Tibial artery (tissue), 4 donors: ENCODE measurements around the gene FASTK.

Source experiments
- DNase-seq, 2 donors: peaks; one replicate each; pipeline ENCODE4 v3.0.0-alpha.2; 2019
- H3K27ac ChIP-seq, 2 donors: fragments of 200-600 bp; sonication (generic) in 1 of 2; 1 replicate in 1 of 2; 2 replicates in 1 of 2; pipeline ENCODE4 v1.5.1; 2018 to 2019; ENCODE audit warnings: mild to moderate bottlenecking in 1 of 2
- H3K27me3 ChIP-seq, 2 donors: fragments of 200-600 bp; sonication (generic) in 1 of 2; one replicate each; pipeline versions ENCODE4 v1.5.1 to v1.6.0; 2016 to 2019
- H3K36me3 ChIP-seq, 3 donors: fragments of 200-600 bp; sonication (generic) in 2 of 3; one replicate each; pipeline ENCODE4 v1.5.1; 2016 to 2019; ENCODE audit warnings: mild to moderate bottlenecking in 2 of 3
- H3K4me1 ChIP-seq, 4 donors: fragments of 200-600 bp; sonication (generic) in 2 of 4; 1 replicate in 3 of 4; 2 replicates in 1 of 4; pipeline ENCODE4 v1.5.1; 2016 to 2019
- H3K4me3 ChIP-seq, 2 donors: fragments of 200-600 bp; sonication (generic) in 1 of 2; 1 replicate in 1 of 2; 2 replicates in 1 of 2; pipeline ENCODE4 v1.5.1; 2018 to 2019; ENCODE audit warnings: mild to moderate bottlenecking in 2 of 2
- H3K9me3 ChIP-seq, 3 donors: fragments of 200-600 bp; sonication (generic) in 1 of 3; one replicate each; pipeline ENCODE4 v1.5.1; 2016 to 2019
- CTCF ChIP-seq, 2 experiments: fragments of 200-600 bp in 1 of 2; fragments of 450-650 bp in 1 of 2; IDR thresholded peaks; one replicate each; pipeline ENCODE4 v1.5.1; 2017 to 2019; ENCODE audit warnings: antibody characterized with exemption in 2 of 2, mild to moderate bottlenecking in 1 of 2, moderate library complexity in 1 of 2
- intact Hi-C: fragments of 100-400 bp; cut with DNase I; formaldehyde crosslinking; loops from one replicate; pipeline ENCODE4 v1.15.0; 2023; ENCODE audit warnings: low total_unique reads

The FASTK gene

GRCh38 chr7:151038951-151039849 is 41.4 kb downstream of the FASTK start:
- no peak overlapping the region for H3K4me3 ChIP-seq
- intact Hi-C loops, result loop anchor here (5.0 kb wide), 1 partner anchor 73 kb away; no protein-coding TSS in a partner anchor
- H3K27ac ChIP-seq, result peak overlapping the region; percentile 52 to 61
- H3K36me3 ChIP-seq, result peaks cover 12 to 67% (median 35%) of the 10 kb centered on the region in 3 donors
- peak; percentile 74 to 80 for DNase-seq
- H3K9me3 ChIP-seq, result no peaks in the 10 kb centered on the region
- TF ChIP-seq CTCF (IDR thresholded peaks at IDR 0.05), result no peak
- H3K4me1 ChIP-seq, result peaks cover 0 to 14% (median 11%) of the 10 kb centered on the region in 4 donors
- no peaks in the 10 kb centered on the region for H3K27me3 ChIP-seq

- Histone ChIP-seq H3K9me3 (no peaks in the 10 kb centered on the region), H3K36me3 (peaks cover 12 to 60% (median 36%) of the 10 kb centered on the region in 3 donors), H3K4me3 (no peak overlapping the region), H3K4me1 (peaks cover 0 to 14% (median 11%) of the 10 kb centered on the region in 4 donors), H3K27me3 (no peaks in the 10 kb centered on the region), H3K27ac (no peak overlapping the region)
- no peak for TF ChIP-seq CTCF (IDR thresholded peaks at IDR 0.05)
- no peak for DNase-seq
- intact Hi-C loops, result loop anchor here (5.0 kb wide), 1 partner anchor 76 kb away; no protein-coding TSS in a partner anchor
Observed at GRCh38 chr7:151035902-151036301, 44.7 kb downstream of the FASTK start.

GRCh38 chr7:151035026-151035717 is 45.4 kb downstream of the FASTK start:
- TF ChIP-seq CTCF (IDR thresholded peaks at IDR 0.05), result no peak
- Histone ChIP-seq H3K9me3 (no peaks in the 10 kb centered on the region), H3K27me3 (no peaks in the 10 kb centered on the region), H3K36me3 (peaks cover 12 to 58% (median 36%) of the 10 kb centered on the region in 3 donors), H3K4me3 (no peak overlapping the region), H3K4me1 (peaks cover 0 to 14% (median 11%) of the 10 kb centered on the region in 4 donors), H3K27ac (no peak overlapping the region)
- intact Hi-C loops, result loop anchor here (5.0 kb wide), 1 partner anchor 77 kb away; no protein-coding TSS in a partner anchor
- DNase-seq, result no peak

- H3K4me3 ChIP-seq, result no peak overlapping the region
- TF ChIP-seq CTCF (IDR thresholded peaks at IDR 0.05), result no peak
- DNase-seq, result no peak
- intact Hi-C loops, result loop anchor here (5.0 kb wide), 1 partner anchor 78 kb away; no protein-coding TSS in a partner anchor
- H3K36me3 ChIP-seq, result peaks cover 12 to 58% (median 36%) of the 10 kb centered on the region in 3 donors
- no peak overlapping the region for H3K27ac ChIP-seq
- peaks cover 0 to 16% (median 9%) of the 10 kb centered on the region in 4 donors for H3K4me1 ChIP-seq
- H3K9me3 ChIP-seq, result no peaks in the 10 kb centered on the region
- no peaks in the 10 kb centered on the region for H3K27me3 ChIP-seq
Observed at GRCh38 chr7:151034312-151035025, 46.1 kb downstream of the FASTK start.

GRCh38 chr7:151033864-151034249 is 46.8 kb downstream of the FASTK start:
- Histone ChIP-seq H3K4me1 (peaks cover 0 to 16% (median 7%) of the 10 kb centered on the region in 4 donors), H3K27ac (no peak overlapping the region), H3K9me3 (no peaks in the 10 kb centered on the region), H3K36me3 (peaks cover 12 to 58% (median 36%) of the 10 kb centered on the region in 3 donors), H3K4me3 (no peak overlapping the region), H3K27me3 (no peaks in the 10 kb centered on the region)
- DNase-seq, result no peak
- TF ChIP-seq CTCF (IDR thresholded peaks at IDR 0.05), result no peak
- intact Hi-C loops, result no loop called here
